Fibroblast of pulmonary artery (primary cell): ENCODE data around the gene IL4I1.

Source experiments
- DNase-seq: peaks from one replicate; pipeline ENCODE4 v3.0.0-alpha.2; 2010; ENCODE audit warnings: low read depth
- H3K4me3 ChIP-seq: replicated peaks from 2 replicates; pipeline ENCODE4 v1.5.1; 2011; ENCODE audit warnings: low read depth, mild to moderate bottlenecking, control low read depth, low read length, moderate library complexity
- TF ChIP-seq, protein P1 (sequence below): IDR thresholded peaks from 2 replicates; pipeline ENCODE4 v1.5.1; 2011; ENCODE audit warnings: mild to moderate bottlenecking, control low read depth, low read length, inconsistent platforms; ENCODE audit errors: missing control alignments

IL4I1 gene

GRCh38 chr19:49936549-49936948, 39.9 kb upstream of the IL4I1 start:
- TF ChIP-seq, protein P1, sequence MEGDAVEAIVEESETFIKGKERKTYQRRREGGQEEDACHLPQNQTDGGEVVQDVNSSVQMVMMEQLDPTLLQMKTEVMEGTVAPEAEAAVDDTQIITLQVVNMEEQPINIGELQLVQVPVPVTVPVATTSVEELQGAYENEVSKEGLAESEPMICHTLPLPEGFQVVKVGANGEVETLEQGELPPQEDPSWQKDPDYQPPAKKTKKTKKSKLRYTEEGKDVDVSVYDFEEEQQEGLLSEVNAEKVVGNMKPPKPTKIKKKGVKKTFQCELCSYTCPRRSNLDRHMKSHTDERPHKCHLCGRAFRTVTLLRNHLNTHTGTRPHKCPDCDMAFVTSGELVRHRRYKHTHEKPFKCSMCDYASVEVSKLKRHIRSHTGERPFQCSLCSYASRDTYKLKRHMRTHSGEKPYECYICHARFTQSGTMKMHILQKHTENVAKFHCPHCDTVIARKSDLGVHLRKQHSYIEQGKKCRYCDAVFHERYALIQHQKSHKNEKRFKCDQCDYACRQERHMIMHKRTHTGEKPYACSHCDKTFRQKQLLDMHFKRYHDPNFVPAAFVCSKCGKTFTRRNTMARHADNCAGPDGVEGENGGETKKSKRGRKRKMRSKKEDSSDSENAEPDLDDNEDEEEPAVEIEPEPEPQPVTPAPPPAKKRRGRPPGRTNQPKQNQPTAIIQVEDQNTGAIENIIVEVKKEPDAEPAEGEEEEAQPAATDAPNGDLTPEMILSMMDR: no peak
- H3K4me3 ChIP-seq: no peak overlapping the region
- no peak for DNase-seq

GRCh38 chr19:49933643-49934042, 37.0 kb upstream of the IL4I1 start:
- H3K4me3 ChIP-seq: no peak overlapping the region
- DNase-seq: no peak
- TF ChIP-seq, protein P1: no peak

DNA sequence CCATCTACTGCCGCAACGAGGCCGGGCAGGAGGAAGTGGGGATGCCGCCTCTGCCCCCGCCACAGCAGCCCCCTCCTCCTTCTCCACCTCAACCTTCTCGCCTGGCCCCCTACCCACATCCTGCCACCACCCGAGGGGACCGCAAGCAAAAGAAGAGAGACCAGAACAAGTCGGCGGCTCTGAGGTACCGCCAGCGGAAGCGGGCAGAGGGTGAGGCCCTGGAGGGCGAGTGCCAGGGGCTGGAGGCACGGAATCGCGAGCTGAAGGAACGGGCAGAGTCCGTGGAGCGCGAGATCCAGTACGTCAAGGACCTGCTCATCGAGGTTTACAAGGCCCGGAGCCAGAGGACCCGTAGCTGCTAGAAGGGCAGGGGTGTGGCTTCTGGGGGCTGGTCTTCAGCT, 36.0 kb upstream of the IL4I1 start:
- TF ChIP-seq, protein P1: no peak
- DNase-seq: no peak
- no peak overlapping the region for H3K4me3 ChIP-seq

DNA sequence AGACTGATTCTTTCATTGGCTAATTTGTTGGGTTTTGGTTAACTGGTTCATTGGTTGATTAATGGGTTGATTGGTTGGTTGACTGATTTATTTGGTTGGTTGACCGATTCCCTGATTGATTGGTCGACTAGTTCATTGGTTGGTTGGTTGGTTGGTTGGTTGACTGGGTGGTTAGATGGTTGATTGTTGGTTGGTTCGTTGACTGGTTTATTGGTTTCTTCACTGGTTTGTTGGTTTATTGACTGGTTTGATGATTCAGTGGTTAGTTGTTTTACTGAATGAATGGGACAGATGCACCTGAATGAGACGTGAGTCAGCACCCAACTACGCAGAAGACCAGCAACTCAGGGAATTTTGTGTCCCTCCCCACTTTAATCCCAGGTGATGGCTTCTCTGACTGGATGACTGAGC, 35.4 kb upstream of the IL4I1 start:
- TF ChIP-seq, protein P1: no peak
- DNase-seq: no peak
- H3K4me3 ChIP-seq: no peak overlapping the region

DNA sequence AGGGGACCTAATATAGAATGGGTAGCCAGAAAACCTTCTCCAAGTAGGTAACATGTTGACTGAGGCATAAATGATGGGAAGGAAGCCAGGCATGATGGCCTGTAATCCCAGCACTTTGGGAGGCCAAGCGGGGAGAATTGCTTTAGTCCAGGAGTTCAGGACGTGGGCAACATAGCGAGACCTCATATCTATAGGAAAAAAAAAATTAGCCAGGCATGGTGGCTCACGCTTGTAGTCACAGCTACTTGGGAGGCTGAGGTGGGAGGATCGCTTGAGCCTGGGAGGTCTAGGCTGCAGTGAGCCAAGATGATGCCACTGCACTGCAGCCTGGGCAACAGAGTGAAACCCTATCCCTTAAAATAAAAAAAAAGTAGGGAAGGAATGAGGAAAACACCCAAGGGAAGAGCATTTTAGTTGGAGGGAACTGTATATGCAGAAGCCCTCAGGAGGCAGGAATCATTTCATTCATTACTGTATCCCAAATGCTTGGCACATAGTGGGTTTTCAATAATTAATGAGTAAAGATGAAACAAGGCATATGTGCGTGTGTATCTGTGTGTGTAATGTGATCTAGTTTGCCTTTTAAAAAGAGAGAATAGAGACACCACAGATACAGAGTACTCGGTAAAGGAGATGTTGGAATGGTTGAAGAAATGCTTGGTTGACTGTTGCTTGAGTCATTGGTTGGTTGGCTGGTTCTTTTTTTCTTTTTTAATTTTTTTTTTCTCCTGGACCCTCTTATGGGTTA, 34.8 kb upstream of the IL4I1 start:
- DNase-seq: no peak
- no peak overlapping the region for H3K4me3 ChIP-seq
- TF ChIP-seq, protein P1: no peak

GRCh38 chr19:49930483-49931011, 33.9 kb upstream of the IL4I1 start:
- peak; percentile 15 for DNase-seq
- H3K4me3 ChIP-seq: peak overlapping the region; percentile 97
- TF ChIP-seq, protein P1: no peak
